ENCODE measurements around the gene GDI2.

- no peak for TF ChIP-seq CTCF (IDR thresholded peaks at IDR 0.05)
- TF ChIP-seq POLR2A (IDR thresholded peaks at IDR 0.05), result no peak
Measured at GRCh38 chr10:5830629-5831445, 17.6 kb upstream of the GDI2 start.

Measured in transverse colon (tissue), 3 donors.